Ecto neural progenitor cell (in vitro differentiated cells): ENCODE data around the gene CLEC12A.
"Not testable (repeated sequence)": the region's sequence is repeated elsewhere in the genome, so short reads cannot be mapped to it uniquely, and the experiment has no call there.

Experiments
- DNase-seq: peaks from one replicate; pipeline ENCODE4 v3.0.0-alpha.2; 2018; ENCODE audit warnings: low spot score

Gene CLEC12A

DNA sequence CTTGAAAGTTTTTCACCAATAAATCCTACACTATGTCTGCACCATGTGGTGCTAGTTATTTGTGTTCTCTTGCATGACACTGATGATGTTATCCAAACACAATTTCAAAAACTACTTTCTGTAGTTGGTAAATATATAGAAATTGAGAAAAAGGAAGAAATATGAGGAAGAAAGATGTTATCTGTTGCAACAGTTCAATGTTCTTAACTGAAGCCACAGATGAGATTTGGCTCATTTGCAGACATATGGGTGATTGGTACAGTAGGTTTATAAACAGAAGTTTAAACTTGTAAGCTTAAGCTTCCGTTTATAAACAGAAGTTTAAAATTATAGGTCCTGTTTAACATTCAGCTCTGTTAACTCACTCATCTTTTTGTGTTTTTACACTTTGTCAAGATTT, at the start of gene CLEC12A:
TSS of gene CLEC12A (plus strand) at position 229 of the 400 bp plus-strand sequence. CDS start 188 bp downstream, outside the sequence.
- DNase-seq, result no peak

DNA sequence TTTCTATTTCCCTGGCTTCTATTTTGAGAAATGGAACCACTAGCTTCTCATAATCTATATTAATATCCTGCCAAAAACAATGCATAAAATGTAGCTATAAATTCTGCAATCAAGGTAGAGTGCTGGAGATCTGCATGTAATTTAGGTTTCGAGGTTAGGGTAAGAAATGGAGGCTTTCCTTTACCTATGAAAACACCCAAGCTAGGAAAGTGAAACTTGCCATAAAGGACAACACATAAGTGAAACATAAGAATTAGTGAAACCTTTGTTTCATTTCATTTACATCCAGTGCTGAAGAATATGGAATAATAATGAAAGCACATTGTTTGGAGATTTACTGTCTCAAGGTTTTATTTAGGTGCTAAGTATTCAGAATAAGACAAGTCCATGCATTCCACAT, 48.8 kb upstream of the CLEC12A start:
- DNase-seq, result no peak

DNA sequence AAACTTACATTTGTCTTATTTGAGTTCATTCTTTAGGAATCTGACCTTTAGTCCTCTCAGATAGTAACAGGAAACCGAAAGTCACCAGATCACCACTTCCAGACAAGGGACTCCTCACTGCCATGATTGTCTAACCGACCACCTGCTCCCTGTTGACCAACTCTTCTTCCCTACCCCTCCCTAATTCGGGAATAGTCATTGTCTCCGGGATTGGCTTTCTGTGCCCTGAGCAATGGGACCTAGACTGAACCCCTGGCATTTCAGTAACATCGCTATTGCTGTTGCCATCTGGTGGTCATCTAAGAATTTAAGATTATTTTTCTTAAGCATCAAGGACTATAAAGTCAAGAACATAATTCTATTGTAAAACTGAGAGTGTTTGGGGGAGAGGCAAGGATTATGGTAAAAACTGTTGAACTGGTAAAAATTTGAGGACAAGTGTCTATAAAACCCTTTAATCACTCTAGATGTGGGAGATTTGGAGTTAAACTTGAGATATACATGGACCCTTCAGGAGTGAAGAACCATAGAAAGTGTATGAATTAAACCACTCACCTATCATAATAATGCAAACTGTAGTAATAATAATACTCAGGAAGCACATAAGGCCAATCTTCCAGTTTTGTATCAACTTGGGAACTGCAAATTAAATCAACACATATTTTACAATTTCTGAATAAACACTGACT, 45.4 kb upstream of the CLEC12A start:
- DNase-seq, result peak; percentile 57

DNA sequence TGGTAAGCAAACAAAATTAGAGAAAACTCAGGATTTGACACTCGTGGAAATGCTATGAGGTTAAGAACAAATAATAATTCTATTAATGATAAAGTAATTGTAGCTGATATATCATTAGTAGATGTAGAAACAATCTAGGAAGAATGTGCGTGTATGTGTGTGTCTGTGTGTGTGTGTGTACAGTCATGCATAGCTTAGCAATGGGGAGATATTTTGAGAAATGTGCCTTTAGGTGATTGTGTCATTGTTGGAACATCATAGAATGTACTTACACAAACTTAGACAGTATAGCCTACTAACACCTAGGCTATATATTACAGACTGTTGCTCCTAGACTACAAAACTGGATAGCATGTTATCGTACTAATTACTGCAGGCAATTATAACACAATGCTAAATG, 44.3 kb upstream of the CLEC12A start:
- DNase-seq, result no peak

DNA sequence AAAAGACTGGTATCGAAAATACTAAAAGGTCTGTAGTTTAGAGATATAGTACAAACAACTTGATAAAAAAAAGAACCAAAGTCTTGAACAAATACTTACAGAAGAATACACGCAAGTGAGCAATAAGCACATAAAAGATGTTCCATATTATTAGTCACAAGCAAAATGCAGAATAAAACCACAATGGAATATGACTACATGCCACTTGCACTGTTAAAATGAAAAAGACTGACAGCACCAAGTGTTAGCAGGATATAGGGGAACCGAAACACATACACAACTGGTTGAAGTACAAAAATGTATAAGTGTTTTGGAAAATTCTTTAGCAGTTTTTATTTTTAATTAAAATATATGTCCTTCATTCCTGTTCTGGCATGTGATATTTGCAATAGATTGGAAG, 42.6 kb upstream of the CLEC12A start:
- no peak for DNase-seq

DNA sequence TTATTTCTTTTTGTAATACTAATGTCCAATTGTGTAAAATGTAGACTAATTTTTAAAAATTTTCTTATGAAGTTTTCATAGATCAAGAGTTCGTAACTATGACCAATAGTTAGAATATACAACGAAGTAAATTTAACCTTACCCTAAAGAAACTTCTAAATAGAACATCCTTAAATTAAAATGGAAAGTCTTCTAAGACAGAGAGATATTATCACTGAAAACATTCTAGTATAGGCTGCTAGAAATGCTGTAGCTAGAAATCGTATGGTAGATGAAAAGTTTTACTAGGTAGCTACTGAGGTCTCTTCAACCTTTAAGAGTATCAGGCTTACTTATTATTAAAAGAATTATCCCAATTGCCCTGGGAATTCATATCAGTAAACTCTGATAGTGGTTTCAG, 40.0 kb upstream of the CLEC12A start:
- no peak for DNase-seq

DNA sequence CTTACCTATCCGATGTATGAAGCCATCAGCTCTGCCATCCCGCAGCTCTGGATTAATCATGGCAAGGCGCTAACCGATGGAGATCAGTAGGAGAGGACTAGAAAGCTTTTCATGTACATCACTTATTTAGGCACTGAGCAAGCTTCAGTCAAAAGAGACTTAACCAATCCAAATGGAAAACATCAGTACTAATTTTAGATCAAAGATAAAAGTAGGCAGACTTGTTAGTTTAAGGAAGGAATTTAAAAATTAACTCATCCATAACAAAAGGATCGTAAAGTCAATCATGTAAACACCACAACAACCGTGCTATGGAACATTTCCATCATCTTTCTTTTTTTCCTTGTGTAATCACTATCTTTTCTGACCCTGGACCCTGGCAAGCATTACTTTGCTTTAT, 38.9 kb upstream of the CLEC12A start, which contains the start of gene CLEC2A:
TSS of gene CLEC2A (minus strand) at position 101 of the 400 bp plus-strand sequence. CDS start at position 60, 41 bp downstream.
- DNase-seq, result no peak

DNA sequence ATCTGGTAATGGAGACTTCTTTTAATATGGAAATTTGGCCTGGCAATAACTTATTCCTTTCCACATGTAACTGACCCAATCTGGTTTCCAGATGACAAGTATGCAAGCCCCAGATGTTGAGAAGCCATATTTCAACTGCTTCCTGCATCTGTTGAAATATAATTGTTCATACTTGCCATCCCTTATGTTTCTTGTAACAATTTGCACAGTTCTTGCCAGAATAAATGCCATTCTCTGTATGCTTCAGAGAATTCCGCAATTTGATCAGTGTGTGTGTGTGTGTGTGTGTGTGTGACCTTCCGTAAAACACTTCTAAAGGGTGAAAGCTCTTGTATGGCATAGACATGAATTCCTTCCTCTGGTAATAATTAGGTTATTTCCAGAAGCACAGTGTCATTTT, 37.3 kb upstream of the CLEC12A start:
- no peak for DNase-seq

DNA sequence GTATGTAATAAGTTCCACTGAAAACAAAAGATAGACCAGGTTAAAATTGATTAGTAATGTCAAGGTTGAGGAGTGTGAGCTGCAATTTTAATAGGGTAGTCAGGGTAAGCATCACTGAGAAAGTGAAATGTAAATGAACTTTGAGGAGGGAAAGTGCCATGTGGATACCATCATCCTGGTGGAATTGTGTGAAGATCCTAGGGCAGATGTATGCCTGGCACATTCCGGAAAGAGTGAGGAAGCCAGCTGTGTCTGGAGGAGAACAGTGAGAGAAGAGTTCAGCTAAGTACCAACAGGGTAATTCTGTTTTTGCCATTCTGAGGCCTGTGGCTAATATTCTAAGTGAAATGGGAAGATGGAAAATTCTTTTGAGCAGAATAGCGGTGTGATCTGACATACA, 36.2 kb upstream of the CLEC12A start:
- no peak for DNase-seq

DNA sequence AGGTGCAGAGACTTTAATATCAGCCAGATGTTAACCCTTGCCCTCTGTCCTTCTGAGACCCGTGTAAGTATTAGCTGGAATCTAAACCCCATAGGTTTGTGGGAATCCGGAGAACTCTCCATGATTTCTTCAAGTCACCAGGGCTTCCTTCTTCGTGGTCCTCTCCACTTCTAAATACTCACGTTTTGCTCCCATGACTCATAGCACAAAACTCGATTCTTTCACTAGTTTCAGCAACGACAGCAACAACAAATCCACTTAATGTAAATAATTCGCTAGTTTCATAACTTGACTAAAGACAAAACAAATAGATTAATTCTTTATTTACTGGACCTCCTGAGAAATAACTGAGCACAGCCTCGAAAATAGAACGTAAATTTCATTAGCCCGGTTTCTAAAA, 34.6 kb upstream of the CLEC12A start:
- no peak for DNase-seq

DNA sequence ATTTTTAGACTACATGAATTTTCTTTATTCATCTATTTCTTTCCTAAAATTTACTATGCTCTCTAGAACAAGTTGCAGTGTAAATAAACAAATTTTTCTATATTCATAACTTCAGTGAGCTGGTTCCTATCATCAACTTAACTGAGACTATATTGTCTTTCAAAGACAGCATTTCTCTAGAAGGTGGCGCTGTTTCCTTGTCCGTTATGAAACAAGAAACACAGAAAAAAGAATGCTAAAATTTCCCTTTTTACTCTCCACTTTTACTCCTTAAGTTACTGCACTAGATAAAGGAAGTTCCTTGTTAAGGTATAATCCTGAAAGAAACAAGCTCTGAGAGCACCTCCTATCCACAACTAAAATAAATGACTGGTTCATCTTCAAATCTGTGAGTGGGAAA, 30.8 kb upstream of the CLEC12A start:
- no peak for DNase-seq

DNA sequence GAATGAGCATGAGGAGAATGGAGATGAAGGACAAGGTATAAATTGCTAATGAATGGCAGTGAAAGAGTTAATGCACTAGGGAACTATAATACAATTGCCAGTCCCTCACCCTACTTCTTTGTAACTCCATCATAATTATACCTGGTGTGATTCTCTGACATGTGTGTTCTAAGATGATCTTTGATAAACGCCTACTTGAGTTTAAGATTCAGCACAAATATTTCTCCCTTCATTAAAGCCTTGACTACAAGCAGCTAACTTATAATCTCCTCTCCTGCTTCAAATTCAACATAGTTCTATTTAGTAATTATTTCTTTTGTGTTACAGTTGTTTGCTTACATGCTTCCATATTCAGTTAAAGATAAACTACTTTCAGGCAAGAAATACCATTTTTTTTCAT, 29.4 kb upstream of the CLEC12A start:
- DNase-seq, result no peak

DNA sequence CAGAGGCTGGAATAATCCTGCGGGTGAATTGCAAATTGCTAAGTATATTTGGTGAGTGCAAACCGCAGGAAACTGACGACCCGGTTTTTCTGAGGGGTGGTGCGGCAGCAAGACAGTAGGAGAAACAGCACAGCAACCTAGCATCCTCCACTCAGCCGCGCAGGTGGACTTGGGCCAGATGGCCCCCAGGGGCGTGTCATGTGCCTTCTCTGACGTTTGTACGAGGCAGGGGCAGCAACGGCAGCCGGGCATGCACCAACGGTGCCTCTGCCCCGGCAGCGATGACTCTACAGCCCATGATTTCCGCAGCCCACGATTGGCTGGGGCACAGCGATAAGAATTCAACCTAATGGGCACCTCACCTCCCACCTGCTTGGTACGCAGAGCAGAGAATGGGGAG, 28.0 kb upstream of the CLEC12A start:
- DNase-seq, result no peak

DNA sequence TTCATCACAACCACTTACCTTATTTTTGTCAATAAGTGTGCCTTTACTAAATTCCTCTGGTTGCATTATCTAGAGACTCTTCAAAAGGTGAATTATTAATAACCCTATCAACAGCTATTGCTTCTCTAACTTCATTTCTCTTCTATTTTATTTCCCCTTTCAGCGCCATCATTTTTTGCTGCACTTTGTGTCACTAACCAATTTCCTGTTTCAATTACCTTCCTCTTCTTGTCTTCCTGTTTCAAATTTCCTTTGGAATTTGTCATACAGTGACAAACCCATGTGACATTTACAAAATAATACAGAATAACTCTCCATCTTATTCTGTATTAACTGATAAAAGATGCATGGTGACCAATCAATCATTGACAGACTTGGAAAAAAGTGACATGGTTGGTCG, 26.8 kb upstream of the CLEC12A start:
- no peak for DNase-seq

DNA sequence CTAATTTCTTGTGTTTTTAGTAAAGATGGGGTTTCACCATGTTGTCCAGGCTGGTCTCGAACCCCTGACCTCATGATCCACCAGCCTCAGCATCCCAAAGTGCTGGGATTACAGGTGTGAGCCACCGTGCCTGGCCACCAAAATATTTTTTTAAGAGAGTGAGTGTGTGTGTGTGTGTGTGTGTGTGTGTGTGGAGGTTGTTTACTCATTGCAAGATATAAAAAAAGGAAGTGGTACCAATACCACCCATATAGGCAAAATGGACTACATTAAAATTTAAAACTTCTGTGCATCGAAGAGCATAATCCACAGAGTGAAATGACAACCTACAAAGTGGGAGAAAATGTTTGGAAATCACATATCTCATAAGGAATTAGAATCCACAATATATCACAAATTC, 23.5 kb upstream of the CLEC12A start:
- DNase-seq, result no peak

DNA sequence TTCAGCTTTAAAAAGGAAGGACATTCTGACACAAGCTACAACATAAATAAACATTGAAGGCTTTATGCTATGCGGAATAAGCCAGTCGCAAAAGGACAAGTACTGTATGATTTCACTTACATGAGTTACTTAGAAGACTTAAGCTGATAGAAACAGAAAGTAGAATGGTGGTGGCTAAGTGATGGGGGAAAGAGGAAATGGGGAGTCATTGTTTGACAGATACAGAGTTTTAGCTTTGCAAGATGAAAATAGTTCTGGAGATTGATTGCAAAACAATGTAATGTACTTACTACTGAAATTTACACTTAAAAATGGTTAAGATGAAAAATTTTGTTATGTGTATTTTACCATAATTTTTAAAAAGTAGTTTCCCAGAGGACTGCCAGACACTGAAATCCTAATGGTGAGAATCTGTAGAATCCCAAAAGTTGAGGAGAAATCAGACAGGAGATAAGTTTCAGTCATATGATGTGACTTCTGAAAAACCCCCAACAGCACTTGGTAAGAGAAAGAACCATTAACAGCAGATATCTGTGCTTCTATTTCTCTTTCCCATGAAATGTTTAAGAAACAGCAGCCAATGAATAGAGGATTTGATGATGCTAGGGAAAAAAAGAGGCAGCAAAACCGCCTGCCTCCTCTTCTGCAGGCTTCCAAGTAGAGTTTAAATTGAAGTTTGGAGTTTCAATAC, 22.5 kb upstream of the CLEC12A start:
- DNase-seq, result no peak

DNA sequence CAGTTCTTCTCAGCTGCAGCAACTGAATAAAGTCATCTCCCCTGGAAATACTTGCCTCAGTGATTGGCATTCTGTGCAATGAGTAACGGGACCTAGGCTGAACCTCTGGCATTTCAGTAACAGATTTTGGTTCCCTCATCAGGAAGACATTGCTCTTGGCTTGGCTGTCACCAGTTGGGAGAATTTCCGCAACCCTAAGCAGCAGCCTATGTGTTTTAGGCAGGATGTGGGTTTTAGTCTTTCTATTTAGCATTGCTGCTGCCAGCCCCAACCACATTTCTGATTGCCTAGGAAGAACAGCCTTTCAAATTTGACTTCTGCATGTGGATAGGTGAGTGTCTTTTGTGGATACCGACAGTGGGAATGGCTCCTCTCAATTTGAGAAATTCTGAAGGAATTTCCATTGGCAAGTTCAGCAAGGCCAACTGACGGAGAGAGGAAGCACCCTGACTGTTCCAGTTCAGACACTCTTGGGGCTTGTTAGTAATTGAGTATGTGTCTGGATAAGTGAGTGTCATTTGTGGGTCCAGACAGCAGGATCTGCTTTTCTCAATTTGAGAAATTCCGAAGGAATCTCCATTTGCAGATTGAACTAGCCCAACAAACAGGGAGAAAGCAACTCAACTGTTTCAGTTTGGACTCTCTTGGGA, 20.1 kb upstream of the CLEC12A start:
- DNase-seq, result no peak

DNA sequence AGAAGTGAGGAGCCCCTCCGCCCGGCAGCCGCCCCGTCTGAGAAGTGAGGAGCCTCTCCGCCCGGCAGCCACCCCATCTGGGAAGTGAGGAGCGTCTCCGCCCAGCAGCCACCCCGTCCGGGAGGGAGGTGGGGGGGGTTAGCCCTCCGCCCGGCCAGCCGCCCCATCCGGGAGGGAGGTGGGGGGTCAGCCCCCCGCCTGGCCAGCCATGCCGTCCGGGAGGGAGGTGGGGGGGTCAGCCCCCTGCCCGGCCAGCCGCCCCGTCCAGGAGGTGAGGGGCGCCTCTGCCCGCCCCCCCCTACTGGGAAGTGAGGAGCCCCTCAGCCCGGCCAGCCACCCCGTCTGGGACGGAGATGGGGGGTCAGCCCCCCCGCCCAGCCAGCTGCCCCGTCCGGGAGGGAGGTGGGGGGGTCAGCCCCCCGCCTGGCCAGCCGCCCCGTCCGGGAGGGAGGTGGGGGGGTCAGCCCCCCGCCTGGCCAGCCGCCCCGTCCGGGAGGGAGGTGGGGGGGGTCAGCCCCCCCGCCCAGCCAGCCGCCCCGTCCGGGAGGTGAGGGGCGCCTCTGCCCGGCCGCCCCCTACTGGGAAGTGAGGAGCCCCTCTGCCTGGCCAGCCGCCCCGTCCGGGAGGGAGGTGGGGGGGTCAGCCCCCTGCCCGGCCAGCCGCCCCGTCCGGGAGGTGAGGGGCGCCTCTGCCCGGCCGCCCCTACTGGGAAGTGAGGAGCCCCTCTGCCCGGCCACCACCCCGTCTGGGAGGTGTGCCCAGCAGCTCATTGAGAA, 18.1 kb upstream of the CLEC12A start:
- DNase-seq, result not testable (repeated sequence)

DNA sequence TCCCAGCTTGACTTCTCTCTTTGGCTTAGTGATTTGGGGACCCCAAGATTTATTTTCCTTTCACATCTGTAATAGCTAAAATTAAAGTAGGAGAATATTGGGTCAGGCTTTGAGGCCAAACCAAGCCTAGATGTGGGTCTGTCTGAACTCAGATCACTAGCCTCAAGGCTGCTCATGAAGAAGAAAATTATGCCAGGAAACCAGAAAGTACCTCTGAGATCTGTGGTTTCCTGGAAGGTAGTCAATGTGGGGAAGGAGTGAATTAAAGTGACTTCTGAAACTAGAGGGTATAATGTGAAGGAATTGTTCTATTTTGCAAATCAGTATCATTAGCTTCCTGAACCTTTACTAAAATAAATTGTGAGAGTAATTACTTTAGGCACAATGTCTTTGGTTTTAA, 13.4 kb upstream of the CLEC12A start:
- no peak for DNase-seq

DNA sequence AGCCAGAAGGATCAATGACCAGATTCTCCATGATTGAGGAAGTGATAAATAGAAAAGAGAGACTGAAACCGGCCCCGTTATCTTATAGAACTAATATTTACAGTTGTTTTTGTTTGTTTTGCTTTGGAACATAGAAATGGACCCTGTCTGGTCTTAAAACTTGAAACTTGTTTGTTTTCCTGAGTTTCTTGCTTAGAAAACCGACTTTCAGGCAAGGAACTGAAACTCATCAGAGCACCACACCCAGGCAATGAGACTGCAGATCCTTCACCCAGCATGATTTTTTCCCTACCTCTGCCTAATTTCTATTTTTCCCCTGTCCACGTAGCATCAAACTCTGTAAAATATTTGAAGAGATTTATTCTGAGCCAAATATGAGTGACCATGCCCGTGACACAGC, 10.6 kb upstream of the CLEC12A start:
- DNase-seq, result no peak

DNA sequence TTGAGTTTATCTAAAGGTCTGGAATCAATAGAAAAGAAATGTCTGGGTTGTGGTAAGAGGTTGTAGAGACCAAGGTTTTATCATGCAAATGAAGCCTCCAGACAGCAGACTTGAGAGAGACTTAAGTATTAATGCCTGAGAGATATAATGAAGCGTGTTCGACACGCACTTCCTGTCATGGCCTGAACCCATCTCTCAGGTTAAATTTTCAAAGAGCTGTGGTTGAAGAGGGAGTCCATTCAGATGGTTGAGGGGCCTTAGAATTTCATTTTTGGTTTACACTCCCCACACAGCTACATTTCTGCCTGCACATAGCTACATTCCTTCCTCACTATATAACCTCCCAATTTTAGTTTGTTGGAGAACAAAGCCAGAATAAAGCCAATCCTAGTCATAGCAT, 10.1 kb upstream of the CLEC12A start:
- DNase-seq, result no peak

DNA sequence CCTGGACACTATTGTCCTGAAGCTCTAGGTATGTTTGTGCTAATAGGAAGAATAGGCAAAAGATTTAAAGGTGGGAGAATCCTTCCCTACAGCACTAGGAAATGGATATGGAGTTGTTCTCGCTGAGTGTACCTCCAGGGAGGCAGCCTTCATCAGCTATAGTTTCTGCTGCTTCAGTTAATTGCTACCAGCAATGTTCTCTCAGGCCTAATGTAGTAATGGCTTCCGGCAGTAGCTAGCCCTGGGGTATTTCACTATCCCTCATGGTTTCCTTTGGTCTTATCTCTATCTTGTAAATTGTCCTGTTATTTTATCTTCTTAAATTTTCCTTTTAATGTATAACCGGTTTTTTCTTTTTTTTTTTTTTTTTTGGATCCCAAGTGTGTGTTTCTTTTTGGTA, 9.3 kb upstream of the CLEC12A start:
- DNase-seq, result no peak

DNA sequence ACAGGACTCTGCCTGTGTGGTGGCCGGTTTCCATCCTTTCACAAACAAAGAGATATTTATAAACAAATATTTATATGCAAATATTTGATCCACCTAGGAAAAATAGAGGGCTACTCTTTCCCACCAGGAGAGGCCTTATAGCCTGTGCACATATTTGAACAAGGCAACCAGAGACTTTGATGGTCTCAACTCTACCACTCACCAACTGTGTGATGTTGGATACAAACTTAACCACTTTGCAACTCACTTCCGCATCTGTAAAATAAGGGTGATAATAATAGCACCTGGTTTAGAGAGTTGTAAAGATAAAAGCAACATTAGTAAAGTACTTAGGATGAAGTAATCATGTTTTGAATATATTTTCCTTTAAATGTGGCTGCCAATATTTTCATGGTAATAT, 1.5 kb upstream of the CLEC12A start:
- DNase-seq, result no peak
